ENCODE data around the gene PMFBP1. TPM values are rescaled to one million over a fixed set of nuclear protein-coding genes. Genes with fewer than 3 reads are reported as not detected.
A peak's percentile ranks its signal among the peaks of the same experiment; 100 is the strongest.

Gene PMFBP1, protein sequence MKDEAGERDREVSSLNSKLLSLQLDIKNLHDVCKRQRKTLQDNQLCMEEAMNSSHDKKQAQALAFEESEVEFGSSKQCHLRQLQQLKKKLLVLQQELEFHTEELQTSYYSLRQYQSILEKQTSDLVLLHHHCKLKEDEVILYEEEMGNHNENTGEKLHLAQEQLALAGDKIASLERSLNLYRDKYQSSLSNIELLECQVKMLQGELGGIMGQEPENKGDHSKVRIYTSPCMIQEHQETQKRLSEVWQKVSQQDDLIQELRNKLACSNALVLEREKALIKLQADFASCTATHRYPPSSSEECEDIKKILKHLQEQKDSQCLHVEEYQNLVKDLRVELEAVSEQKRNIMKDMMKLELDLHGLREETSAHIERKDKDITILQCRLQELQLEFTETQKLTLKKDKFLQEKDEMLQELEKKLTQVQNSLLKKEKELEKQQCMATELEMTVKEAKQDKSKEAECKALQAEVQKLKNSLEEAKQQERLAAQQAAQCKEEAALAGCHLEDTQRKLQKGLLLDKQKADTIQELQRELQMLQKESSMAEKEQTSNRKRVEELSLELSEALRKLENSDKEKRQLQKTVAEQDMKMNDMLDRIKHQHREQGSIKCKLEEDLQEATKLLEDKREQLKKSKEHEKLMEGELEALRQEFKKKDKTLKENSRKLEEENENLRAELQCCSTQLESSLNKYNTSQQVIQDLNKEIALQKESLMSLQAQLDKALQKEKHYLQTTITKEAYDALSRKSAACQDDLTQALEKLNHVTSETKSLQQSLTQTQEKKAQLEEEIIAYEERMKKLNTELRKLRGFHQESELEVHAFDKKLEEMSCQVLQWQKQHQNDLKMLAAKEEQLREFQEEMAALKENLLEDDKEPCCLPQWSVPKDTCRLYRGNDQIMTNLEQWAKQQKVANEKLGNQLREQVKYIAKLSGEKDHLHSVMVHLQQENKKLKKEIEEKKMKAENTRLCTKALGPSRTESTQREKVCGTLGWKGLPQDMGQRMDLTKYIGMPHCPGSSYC
- 1.5 TPM for polyA plus RNA-seq (ENCODE audit: insufficient read length)

DNA sequence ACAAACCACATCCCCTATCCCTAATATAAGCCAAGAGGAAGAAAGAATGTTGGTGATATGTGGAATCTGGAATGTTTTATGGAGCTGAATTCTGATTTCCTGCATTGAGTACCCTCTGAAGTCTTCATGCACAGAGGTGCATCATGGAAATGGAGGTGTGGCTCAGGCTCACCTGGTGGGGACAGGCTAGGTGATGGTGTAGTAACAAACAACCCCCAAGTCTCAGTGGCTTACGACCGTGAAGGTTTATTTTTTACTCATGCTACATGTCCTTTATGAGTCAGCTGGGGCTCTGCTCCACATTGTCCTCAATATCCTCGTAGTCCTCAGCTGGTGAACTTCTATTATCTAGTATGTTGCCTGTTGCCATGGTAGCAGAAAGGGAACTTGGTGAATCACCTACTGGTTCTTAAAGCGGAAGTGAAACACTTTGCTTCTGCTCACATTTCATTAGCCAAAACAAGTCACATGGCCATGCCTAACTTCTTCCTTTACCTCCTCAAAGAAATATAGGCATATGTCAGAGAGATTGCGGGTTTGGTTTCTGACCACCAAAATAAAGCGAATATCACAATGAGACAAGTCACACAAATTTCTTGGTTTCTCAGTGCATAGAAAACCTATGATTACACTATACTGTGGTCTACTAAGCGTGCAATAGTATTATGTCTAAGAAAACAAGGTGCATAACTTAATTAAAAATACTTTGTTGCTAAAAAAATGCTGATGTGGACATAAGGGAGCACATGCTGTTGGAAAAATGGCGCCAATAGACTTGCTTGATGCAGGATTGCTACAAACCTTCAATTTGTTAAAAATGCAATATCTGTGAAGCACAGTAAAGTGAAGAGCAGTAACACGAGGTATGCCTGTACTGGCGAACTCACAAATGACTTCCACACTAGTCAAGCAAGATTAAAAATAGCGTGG lies at the start of gene PMFBP1:
Gene PMFBP1, minus strand, starts transcription at position 51 of the 930 bp plus-strand sequence. CDS start 947 bp downstream, outside the sequence.
- no peak for DNase-seq (ENCODE audit: low read depth)

DNA sequence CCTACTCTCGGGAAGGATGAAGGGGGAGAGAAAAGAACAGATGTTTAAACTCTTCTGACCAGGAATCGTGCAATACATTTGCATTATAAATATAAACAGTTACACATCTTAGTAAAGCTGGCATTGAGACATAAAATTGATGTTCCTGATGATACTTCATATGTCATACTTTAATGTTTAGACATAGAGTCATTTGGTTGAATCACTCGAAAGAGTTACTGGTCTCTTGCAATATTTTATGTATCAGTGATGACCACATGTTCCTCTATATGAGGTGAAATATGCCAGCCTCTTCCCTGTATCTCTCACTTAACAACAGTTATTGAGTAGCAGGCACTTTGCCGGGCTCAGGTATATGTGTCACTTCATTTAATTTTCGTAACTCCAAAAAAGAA lies 49.7 kb upstream of the PMFBP1 start:
- no peak for DNase-seq (ENCODE audit: low read depth)

DNA sequence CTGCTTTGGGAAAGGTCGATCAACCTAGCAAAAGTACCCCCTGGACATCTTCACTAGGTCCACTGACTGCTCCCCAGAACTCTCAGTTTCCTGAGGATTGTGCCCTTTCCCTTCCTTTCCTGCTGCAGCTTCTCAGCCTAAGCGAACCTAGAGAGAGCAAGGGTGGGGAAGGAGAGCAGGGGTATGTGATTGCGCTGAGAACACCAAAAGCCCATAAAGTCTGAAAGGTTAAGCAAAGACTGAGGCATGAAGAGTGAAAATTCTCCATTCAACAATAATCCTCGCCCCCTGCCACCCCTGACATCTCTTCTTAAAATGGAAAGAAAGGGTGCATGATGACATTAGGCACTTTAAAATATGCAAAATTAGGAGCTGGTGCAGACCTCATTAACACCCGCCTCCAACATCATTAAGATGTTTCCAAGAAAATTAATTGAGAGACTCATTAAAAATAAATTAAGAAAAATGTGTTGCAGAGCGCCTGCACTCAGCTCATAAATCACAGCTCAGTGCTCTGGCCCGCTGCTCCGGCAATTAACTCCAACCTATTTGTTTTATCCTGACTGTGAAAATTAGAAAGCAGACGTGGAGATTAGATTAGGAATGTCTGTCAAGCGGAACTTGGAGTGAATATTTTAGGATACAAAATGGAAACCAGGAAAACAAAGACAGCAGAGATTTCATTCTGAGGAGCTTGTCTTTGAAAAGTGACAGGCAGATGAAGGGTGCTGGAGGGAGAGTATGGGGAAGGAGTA lies 49.1 kb upstream of the PMFBP1 start:
- DNase-seq (ENCODE audit: low read depth) = no peak

DNA sequence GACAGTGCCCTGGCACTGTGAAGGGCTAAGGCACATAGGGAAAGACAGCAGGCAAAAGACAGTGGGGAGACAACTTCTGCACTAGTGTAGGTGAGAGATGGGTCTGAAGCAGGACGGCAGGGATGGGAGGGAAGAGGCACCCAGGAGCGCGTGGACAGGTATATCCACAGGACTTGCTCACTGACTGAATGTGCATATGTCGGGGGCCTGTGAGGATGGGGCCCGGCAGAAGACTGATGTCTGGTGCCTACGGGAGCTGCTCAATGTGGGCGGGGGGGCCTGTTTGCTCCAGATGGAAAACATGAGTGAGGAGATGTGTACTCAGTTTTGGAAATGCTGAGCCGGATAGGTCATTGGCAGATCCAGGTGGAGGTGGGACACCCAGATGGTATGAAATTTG lies 47.3 kb upstream of the PMFBP1 start:
- no peak for DNase-seq (ENCODE audit: low read depth)

DNA sequence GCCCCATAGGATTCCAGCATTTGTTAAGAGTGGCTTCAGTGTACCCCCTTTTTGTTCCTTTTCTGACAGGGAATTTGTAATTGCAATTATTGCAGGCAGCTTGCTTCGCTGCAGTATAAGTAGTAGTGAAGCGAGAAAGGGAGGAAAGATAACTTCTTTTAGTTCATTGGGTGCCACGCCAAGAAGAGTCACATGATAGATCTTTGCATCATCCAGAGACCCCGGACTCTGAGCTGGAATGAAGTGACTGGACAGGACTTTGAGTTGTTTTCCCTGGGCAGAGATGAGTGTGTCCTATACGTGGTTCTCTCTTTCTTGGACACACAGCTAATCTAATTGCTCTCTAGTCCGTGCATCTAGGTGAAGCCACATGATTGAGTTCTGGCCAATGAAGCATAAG lies 44.8 kb upstream of the PMFBP1 start:
- DNase-seq (ENCODE audit: low read depth) = no peak

DNA sequence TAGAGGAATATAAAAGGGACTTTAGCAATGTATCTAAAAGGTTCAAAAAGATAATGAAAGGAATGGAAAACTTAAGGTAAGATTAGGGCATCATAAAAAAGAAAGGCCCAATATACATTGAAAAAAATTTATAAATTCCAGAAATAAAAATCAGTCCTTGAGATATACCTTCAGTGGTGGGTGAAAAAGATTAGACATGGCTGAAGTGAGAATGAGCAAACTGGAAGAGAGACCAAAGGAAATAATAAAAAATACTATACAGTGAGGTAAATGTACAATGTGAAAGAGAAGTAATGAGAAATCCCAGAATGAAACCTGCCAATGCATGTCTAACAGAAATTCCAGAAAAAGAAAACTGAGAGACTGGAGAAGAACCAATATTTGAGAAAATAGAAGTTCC lies 42.9 kb upstream of the PMFBP1 start:
- no peak for DNase-seq (ENCODE audit: low read depth)

DNA sequence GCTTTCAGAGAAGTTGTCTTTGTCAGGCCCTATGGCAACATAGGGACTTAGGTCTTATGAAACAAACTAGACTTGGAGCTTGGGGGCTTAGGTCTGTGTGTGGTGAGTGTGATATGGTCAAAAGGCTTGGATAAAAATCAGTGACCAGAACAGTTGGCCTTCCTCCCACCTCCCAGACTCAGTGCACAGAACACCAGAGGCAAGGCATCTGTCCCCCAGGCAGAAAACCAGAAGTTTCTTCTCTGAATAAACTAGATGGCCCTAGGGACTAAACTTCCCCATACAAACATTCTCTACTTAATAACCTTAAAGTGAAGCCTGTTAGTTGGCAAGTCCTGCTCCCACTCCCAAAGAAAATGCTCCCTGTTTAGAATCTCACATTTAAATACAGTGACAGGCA lies 39.2 kb upstream of the PMFBP1 start:
- DNase-seq (ENCODE audit: low read depth) = no peak

DNA sequence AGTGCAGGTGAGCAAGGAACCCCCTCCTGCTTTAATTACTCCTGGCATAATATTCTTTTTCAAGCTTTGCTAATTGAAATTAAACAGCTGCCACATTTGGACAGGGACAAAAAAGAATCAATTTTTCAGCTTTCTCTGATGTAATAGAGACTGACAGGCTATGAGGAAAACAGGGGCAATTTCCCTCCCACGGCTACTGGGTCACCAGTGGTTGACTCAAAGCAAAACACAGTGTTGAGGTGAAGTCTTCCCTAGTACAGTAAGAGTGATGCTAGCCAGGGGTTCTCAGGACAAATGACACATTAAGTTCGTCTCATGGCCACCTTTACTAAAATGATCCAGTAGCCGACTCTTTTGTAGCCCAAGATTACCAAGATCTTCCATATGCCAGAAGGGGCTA lies 38.6 kb upstream of the PMFBP1 start:
- DNase-seq (ENCODE audit: low read depth) = no peak

DNA sequence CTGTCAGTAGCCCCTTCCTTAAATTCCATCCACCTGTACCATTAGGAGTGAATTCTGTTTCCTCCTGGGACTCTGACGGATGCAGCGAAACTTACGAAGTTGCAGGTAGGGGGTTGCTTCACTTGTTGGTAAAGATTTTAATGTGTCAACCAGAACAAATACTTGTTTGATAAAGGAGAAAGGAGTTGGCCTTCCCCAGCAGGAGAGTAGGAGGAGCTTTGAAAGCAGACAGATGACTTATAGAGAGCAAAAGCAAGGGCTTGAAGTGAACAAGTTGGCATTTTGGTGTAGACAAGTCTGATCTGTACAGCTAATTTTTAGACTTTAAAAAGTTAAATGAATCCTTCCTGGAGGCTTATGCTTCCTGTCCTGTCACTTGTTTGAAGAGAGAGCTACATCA lies 38.1 kb upstream of the PMFBP1 start:
- no peak for DNase-seq (ENCODE audit: low read depth)

DNA sequence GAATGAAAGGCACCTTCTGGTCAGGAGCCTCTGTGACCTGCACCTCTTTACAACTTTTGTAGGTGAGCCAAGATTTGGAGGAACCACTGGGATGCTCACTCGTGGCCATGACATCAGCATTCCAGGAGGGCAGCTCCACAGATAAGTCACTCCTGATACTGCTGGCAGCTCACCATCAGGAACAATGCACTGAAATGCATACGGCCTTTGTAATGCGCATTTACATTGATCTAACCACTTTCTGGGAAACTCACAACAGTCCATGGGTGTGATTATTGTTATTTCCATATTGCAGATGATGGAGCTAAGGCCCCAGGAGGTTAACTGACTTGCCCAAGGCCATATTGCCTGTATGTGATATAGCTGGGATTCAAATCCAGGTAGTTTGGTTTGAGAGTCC lies 34.3 kb upstream of the PMFBP1 start:
- no peak for DNase-seq (ENCODE audit: low read depth)

DNA sequence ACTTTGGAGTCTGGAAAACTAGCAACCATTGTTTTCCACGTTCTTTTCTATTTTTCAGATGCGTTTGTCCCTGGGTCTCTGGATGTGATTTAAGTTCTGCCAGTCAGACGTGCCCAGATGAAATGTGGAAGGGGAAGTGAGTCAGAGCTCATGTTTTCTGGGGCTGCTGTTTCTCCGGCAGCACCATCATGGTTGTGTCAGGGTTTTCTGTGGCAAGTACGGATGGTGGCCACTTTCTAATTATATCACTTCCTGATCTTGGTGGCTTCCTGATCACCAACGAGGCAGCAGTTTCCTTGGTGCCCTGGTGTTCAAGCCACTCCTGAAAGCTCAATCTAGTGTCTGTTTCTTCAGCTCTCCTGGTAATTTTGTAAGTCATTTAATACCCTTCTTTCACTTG lies 31.4 kb upstream of the PMFBP1 start:
- DNase-seq (ENCODE audit: low read depth) = no peak

DNA sequence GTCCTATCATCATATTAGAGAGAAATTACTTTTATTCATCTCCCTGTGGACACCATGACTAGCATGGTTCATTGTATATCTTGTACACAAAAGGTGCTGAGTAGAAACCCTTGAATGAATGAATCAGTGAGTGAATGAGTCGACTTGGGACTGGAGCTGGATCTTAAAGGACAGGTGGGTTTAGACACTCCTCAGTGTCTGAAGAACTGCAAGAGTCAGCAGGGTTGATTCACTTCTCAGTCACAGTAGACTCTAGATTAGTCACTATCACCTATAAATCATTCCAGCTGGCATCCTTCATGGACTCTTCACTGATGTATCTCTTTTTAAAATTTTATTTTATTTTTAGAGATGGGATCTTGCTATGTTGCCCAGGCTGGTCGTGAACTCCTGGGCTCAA lies 30.1 kb upstream of the PMFBP1 start:
- no peak for DNase-seq (ENCODE audit: low read depth)

DNA sequence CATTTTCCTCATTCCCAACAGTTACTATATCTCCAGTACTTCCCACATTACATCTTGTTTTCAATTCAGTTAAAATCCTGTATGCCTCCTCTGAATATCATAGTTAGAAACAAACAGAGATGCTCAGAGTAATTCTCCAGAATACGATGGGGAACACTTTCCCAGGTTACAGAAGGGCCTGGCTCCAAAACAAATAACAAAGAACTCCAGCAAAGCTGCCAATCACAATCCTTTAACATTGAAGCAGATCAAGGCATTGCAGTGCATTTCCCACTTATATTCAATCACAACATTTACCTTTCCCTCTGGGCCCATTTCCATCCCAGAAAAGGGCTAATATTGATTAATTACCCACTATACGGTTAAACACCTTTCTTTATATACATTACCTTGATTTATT lies 29.4 kb upstream of the PMFBP1 start:
- no peak for DNase-seq (ENCODE audit: low read depth)

DNA sequence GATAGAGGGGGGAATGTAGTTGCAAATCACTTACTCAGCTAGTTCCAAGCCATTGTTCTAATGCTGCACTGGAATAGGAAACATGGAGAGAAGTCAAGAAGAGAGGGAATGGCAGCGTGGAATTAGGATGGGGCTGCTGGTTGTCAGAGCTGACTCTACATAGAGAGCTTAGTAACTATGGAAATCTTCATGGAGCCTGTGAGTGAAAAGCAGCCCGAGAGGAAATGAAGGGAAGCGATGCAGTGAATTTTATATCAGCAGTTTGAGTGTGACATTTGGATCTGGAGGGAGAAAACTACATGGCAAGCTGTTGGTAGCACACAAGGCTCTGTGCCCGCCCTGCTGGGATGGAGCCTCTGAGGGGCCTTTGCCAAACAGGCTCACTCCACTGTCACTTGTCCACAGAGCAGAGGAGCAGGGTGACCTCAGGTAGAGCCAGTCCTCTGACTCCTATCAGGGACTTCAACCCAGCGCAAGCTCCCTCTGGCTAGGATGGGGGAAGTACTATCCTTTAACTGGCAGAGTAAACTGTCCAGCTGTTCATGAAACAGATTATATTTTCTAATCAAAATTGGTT lies 27.9 kb upstream of the PMFBP1 start:
- no peak for DNase-seq (ENCODE audit: low read depth)

DNA sequence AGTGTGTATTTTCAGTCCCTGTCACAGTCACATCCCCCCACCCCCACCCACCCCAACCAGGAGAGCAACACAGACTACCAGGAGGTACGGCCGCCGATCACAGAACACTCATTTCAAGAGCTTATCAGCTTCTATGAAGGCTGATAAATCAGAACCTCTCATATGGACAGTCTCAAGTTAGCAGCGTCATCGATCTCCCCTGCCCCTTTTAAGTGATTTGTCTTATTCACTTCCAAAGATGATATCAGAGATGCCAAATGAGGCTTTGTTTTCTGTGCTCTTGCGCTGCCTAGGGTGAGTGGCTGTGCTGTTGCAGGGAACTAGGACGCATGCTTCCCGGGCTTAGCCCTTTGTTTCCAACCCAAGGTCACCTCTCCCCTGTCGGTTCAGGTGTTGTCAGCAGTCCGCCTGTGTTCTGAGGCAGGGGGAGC lies 26.8 kb upstream of the PMFBP1 start:
- DNase-seq (ENCODE audit: low read depth) = no peak

DNA sequence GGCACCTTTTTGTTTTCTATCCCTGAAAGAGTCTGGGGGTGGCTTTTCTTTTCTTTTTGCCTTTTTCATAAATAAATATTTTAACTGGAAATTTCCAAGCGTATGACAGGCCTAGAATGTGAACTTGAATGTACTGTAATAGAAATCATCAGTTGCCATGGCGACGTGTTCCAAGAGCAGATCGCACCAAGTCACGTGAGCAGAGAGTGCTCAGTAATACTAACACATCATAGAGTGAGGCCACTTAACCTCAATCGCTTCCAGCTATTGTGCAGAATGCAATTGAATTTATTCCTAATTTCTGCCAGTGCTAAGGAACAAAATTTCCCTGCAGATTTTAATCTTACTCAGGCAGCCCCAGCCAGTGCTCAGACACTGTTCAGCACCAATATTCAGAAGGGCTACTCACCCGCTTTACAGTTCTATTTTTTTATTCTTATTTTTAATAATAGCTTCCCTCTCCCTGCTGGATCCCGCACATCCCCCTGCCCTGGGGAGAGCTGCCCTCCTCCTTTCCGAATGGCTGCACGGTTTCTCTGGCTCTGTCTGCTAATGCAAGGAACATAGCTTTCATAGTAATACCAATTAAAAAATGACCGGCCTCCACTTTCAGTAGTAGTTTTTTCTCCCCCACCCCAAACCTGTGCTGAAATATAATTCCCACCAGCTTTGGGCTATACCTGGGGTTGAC lies 26.2 kb upstream of the PMFBP1 start:
- DNase-seq (ENCODE audit: low read depth) = peak; percentile 88

DNA sequence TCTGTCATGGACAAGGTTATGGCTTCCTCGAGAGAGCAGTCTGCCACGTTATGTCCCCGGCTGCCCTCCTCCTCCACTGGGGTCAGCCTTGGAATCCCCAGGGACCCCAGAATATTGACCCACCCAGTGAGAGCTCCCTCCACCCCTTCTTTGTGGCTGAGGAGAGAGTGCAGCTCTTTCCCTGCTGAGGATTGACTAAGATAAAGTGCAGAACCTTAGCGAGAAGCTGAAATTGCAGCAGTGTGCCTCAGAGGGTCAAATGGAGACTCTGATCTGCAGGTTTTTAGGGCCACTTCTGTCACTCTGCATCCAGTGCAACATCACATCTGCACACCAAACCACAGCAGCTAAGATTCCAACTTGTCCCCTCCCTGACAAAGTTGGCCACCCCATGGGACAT lies 25.6 kb upstream of the PMFBP1 start:
- DNase-seq (ENCODE audit: low read depth) = no peak

DNA sequence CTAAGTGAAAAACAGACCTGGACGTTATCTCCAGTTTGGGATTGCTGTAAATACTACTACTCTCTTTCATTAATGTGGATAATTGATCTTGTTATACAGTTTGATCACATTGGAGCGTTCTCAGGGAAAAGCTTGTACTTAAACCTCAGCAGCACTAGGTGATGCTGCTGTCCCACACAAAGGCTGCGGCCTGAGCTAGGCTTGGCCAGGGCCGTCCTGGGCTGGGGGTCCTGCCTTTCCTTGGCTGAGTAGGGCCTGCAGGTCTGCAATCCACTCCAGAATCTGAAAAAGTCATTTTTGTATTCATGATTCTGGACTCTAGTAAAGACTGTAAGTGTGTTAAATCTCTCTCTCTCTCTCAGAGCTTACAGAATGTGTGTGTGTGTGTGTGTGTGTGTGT lies 23.7 kb upstream of the PMFBP1 start:
- DNase-seq (ENCODE audit: low read depth) = no peak

DNA sequence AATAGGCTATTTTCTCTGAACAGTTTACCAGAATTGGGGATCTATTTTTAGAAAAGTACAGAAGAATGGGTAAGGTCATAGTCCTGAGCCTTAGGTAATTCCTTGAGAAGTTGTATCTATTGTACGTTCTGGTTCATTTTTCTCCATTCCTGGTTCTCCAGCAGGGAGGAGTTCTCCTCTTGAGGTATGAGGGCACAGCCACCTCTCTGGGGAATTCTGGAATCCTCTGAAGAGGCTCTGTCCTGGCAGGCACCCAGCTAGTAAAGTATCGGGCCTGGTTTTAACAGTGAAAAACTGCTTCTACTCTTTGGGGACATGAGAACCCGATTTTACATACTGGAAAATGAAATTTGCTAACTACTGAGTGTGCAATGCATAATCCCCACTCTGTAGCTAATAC lies 19.6 kb upstream of the PMFBP1 start:
- DNase-seq (ENCODE audit: low read depth) = no peak

DNA sequence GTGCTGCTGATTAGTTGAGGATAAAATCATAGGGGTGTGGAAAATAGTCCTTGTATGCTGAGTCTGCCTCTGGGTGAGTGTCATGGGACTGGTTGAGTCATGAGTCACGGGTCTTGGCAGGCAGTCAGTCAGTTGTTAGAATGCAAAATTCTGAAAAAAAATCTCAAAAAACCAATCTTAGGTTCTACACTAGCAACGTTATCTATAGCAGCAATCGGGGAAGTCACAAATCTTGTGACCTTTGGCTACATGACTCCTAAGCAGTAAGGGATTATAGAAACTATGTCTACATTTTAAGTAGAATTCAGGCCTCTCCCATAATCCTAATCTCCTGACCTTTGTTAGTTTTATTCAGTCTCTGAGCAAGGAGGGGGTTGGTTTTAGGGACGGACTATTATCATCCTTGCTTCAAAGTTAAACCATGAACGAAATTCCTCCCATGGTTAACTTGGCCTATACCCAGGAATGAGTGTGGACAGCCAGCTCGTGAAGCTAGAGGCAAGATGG lies 18.0 kb upstream of the PMFBP1 start:
- DNase-seq (ENCODE audit: low read depth) = no peak
